Right lung (tissue), 5 donors: ENCODE data around the gene GPR161. TPM values are rescaled to one million over a fixed set of nuclear protein-coding genes. Genes with fewer than 3 reads are reported as not detected.

ENCODE experiments used
- DNase-seq, 2 donors: peaks; one replicate each; pipeline ENCODE4 v3.0.0-alpha.2; 2013
- polyA plus RNA-seq, 5 donors: library from polyadenylated mRNA; unstranded; fragments of 120-200 nt; gene quantifications; one replicate each; pipeline versions ENCODE4 v1.2.1 to v1.2.3, GENCODE V29; 2013; ENCODE audit warnings: inconsistent platforms in 1 of 5, low replicate concordance in 1 of 5; ENCODE audit not compliant: insufficient read length in 5 of 5, insufficient read depth in 1 of 5

Gene GPR161
- polyA plus RNA-seq, 5 donors, result 23.2 to 33.0 (median 24.8) TPM

DNA sequence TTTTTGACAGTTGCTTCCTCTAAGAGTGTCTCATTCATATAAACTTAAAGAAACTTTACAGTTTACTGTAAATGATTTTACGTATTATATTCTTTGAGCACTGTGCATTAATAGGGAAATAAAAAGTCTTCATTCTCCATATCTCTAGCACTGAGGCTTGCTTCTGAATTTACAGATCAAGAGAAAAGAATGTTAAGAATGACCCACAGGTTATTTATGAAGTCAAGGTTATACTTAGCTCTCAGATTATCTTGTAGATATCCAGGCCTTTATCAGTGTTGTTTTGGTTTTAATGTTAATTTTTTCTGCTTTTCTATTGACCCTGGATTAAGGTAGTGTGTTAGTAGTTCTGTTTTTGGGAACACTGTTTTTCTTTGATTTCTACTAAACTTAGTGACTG is 91.4 kb downstream of the GPR161 start:
- DNase-seq, result no peak

DNA sequence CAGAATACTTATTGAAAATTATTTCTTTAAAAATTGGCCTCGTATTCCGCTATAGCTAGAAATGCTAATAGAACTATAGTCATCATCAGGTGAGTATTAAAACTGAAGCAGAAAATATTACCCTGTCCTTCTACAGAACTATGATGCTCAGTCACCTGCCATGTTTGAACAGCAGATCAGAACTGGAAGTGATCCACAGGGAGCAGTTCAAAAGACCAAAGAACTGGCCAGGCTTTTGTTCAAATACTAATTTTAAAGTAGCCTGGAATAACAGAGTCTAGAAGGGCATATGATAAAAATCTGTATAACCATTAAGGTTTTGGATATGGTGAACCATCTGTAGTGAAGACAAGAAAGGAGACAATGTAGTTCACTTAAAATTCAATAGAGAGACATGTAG is 94.4 kb downstream of the GPR161 start:
- DNase-seq, result no peak

DNA sequence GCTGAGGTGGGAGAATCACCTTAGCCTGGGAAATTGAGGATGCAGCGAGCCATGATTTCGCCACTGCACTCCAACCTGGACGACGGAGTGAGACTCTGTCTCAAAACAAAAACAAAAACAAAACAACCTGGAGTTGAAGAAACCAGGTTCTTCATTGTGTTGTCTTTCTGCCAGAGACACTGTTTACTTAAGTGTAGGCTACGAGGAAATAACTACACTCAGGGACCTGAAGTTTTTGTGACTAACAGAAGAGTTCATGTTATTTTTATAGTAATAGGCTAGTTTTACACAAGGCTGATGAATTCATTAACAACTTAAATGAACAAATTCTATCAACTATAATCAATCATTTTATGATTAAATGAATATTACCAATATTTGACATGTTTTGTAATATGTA is 101.4 kb downstream of the GPR161 start:
- DNase-seq, result no peak

DNA sequence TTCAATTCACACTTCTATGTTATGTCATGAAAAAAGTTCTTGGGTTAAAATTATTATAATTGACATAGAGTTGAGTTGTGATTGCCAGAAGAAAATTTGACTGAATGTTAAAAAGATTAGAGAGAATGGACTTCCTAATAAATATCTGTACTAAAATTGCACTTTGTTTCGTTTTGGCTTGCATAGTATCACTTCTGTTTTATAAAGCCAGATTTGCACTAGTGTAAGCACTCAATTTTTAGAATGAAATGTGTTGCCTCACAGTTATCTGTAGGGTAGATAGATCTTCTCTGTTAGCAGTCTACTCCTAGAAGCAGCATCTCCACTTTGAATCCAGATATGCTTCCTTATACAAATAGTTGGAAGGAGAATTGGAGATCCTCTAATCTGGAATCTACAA is 104.7 kb downstream of the GPR161 start:
- DNase-seq, result peak in 1 of 2 donors; percentile 6

DNA sequence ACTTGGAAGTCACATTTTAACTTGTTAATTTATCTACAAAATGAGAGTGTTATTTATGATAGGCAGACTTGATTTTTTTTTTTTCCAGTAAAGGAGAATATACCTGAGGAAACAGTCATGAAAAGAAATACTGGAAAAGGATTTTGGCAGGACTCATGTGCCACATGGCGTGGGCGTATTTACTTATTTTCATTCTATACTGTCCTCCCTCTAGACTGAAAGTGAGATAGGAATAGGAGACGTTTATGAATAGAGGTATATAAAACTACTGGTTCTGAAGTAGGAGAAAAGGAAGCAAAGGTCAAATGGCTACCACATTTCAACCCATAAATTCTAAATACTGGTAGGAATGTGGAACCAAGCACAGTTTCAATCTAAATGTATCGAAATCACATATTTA is 105.1 kb downstream of the GPR161 start:
- DNase-seq, result no peak

DNA sequence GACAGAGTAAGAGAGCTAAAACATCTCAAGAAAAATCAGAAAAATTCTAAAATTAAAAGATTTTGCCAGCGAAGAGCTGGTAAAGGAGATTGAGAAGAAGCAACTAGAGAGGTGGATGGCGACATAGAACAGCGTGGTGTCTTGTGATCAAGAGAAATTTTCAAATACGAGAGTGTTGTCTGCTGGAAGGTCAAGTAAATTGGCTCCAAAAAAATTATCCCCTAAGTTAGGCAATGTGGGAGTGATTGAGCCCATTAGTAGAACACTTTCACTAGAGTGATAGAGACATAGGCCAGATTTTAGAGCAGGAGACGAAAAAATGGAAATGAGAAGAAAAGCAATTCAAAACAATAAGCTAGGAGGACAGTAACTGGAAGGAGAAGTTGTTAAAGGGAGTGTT is 105.5 kb downstream of the GPR161 start:
- peak; percentile 42 to 44 for DNase-seq

Other genes starting within 250 kb of the GPR161 start
- under 1 TPM; 0.18 to 0.51 (median 0.23) TPM for gene ADCY10, start 222.8 kb downstream of the GPR161 start, polyA plus RNA-seq
- 10 to 100 TPM; 54.9 to 64.0 (median 61.8) TPM for gene DCAF6, start 200.2 kb downstream of the GPR161 start, polyA plus RNA-seq
- gene MPC2, start 199.9 kb downstream of the GPR161 start, polyA plus RNA-seq, result 10 to 100 TPM; 46.3 to 57.7 (median 54.9) TPM
- 10 to 100 TPM; 45.4 to 62.3 (median 56.2) TPM for gene TIPRL, start 42.0 kb upstream of the GPR161 start, polyA plus RNA-seq
- 10 to 100 TPM; 15.6 to 24.5 (median 22.4) TPM for gene SFT2D2, start 89.1 kb upstream of the GPR161 start, polyA plus RNA-seq
- 1 to 10 TPM; 4.4 to 8.0 (median 5.4) TPM for gene TBX19, start 143.9 kb upstream of the GPR161 start, polyA plus RNA-seq